SU-DHL-6 (cell line): ENCODE data around the gene FIBIN.

Experiments
- H2AFZ ChIP-seq: fragments of 200-600 bp; sonication (generic); 2 replicates; pipeline ENCODE4 v1.6.1; 2014; ENCODE audit warnings: low read depth, mild to moderate bottlenecking, moderate library complexity, mixed read lengths, antibody characterized with exemption, low read length; ENCODE audit not compliant: severe bottlenecking
- H3F3A ChIP-seq: fragments of 200-600 bp; shearing (Covaris generic); 2 replicates; pipeline ENCODE4 v1.6.0; 2016; ENCODE audit warnings: antibody characterized with exemption, mild to moderate bottlenecking; ENCODE audit not compliant: insufficient read depth
- H3K27ac ChIP-seq: fragments of 200-600 bp; sonication (generic); 2 replicates; pipeline ENCODE4 v1.5.1; 2016; ENCODE audit warnings: low read depth, mild to moderate bottlenecking, low read length, moderate library complexity, mixed read lengths
- H3K27me3 ChIP-seq: fragments of 200-600 bp; sonication (generic), shearing (Covaris generic); 2 replicates; pipeline ENCODE4 v1.6.0; 2014; ENCODE audit warnings: mild to moderate bottlenecking, low read length
- H3K36me3 ChIP-seq: fragments of 200-600 bp; sonication (generic); 2 replicates; pipeline ENCODE4 v1.6.1; 2014; ENCODE audit warnings: mild to moderate bottlenecking, low read length, mixed read lengths
- H3K4me2 ChIP-seq: fragments of 300-600, 200-600 bp; shearing (Covaris generic), sonication (generic); 2 replicates; pipeline ENCODE4 v1.6.0; 2014; ENCODE audit warnings: low read length, low read depth, mild to moderate bottlenecking; ENCODE audit not compliant: poor library complexity, severe bottlenecking
- H3K4me3 ChIP-seq: fragments of 200-600 bp; sonication (generic); 2 replicates; pipeline ENCODE4 v1.5.1; 2014; ENCODE audit warnings: antibody characterized with exemption, low read length, mild to moderate bottlenecking, mixed read lengths; ENCODE audit not compliant: insufficient read depth, poor library complexity, severe bottlenecking
- H3K79me2 ChIP-seq: fragments of 200-600 bp; sonication (generic); 2 replicates; pipeline ENCODE4 v1.6.1; 2014; ENCODE audit warnings: mild to moderate bottlenecking, low read length, moderate library complexity; ENCODE audit not compliant: insufficient read depth
- H3K9ac ChIP-seq: fragments of 200-600 bp; sonication (generic); 2 replicates; pipeline ENCODE4 v1.7.0; 2014; ENCODE audit warnings: mild to moderate bottlenecking, low read length
- H3K9me2 ChIP-seq: fragments of 200-600 bp; sonication (generic); replicated peaks from 2 replicates; pipeline ENCODE4 v1.6.1; 2014; ENCODE audit warnings: low read length; ENCODE audit not compliant: insufficient read depth
- H3K9me3 ChIP-seq: fragments of 200-600 bp; sonication (generic); 2 replicates; pipeline ENCODE4 v1.6.1; 2014; ENCODE audit warnings: low read length, mixed read lengths; ENCODE audit not compliant: insufficient read depth
- H4K20me1 ChIP-seq: fragments of 200-600 bp; sonication (generic); 2 replicates; pipeline ENCODE4 v1.6.1; 2014; ENCODE audit warnings: low read depth, mild to moderate bottlenecking, antibody characterized with exemption, low read length, moderate library complexity, mixed read lengths
- CTCF ChIP-seq: fragments of 200-600 bp; sonication (generic); IDR thresholded peaks from one replicate; pipeline ENCODE4 v1.5.1; 2017; ENCODE audit warnings: antibody characterized with exemption, mild to moderate bottlenecking, low read length, moderate library complexity; ENCODE audit not compliant: insufficient read depth, poor library complexity, severe bottlenecking
- EZH2phosphoT487 ChIP-seq: fragments of 200-600 bp; sonication (generic), shearing (Covaris generic); conservative IDR thresholded peaks from 2 replicates; pipeline ENCODE4 v1.6.1; 2018; ENCODE audit warnings: mild to moderate bottlenecking, antibody characterized with exemption, low read length, moderate library complexity, mixed read lengths

FIBIN gene

GRCh38 chr11:26947379-26947844 is 46.5 kb upstream of the FIBIN start:
- H3K27ac ChIP-seq = no peak overlapping the region
- no peaks in the 10 kb centered on the region for H3K36me3 ChIP-seq
- no peaks in the 10 kb centered on the region for H3K9me2 ChIP-seq
- no peak for TF ChIP-seq EZH2phosphoT487
- no peak for TF ChIP-seq CTCF
- H3F3A ChIP-seq = no peaks in the 10 kb centered on the region
- H3K9ac ChIP-seq = no peak overlapping the region
- H4K20me1 ChIP-seq = no peaks in the 10 kb centered on the region
- no peak overlapping the region for H3K4me2 ChIP-seq
- H3K9me3 ChIP-seq = no peaks in the 10 kb centered on the region
- H2AFZ ChIP-seq = no peak overlapping the region
- H3K4me3 ChIP-seq = no peak overlapping the region
- no peaks in the 10 kb centered on the region for H3K79me2 ChIP-seq
- H3K27me3 ChIP-seq = no peaks in the 10 kb centered on the region

DNA sequence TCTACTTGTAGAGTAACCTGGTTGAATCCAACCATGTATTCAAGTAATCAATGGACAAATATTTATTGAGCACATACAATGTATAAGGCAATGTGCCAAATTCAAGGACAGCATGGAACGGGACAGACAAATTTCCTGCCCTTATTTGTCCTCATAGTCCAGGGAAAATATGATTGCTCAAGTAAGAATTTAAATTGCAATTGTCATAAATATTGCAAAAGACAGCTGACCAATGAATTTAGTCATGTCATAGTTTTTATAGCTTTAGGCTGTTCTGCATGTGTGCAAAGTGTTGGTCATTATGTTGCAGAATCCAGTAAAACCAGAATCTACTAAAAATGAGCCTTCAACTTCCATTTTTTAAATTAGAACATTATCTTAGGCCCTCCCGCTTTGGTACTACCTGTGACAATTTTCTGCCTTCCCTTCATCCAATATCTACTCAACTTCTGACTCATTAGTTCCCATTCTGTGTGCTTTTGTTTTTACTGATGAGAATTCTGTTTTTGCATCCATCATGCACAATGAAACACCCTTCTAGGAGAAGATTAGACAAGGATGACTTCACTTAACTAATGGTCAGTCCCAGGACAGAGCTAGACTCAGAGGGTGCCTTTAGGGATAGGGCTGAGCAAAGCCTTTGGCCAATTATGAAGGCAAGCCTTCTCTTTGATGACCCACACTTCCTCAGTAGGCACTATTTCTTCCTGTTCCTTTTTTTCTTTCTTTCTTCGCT is 45.8 kb upstream of the FIBIN start:
- H3K9me3 ChIP-seq = no peaks in the 10 kb centered on the region
- no peak for TF ChIP-seq EZH2phosphoT487
- no peak for TF ChIP-seq CTCF
- no peak overlapping the region for H3K27ac ChIP-seq
- no peak overlapping the region for H3K4me2 ChIP-seq
- H3K27me3 ChIP-seq = no peaks in the 10 kb centered on the region
- H3K4me3 ChIP-seq = no peak overlapping the region
- no peaks in the 10 kb centered on the region for H3K36me3 ChIP-seq
- H4K20me1 ChIP-seq = no peaks in the 10 kb centered on the region
- no peaks in the 10 kb centered on the region for H3K9me2 ChIP-seq
- no peak overlapping the region for H2AFZ ChIP-seq
- H3F3A ChIP-seq = no peaks in the 10 kb centered on the region
- no peak overlapping the region for H3K9ac ChIP-seq
- no peaks in the 10 kb centered on the region for H3K79me2 ChIP-seq

- Histone ChIP-seq H3K9ac (no peak overlapping the region), H3K27ac (no peak overlapping the region), H3K9me2 (no peaks in the 10 kb centered on the region), H4K20me1 (no peaks in the 10 kb centered on the region), H3K4me2 (no peak overlapping the region), H3K79me2 (no peaks in the 10 kb centered on the region), H2AFZ (no peak overlapping the region), H3K36me3 (no peaks in the 10 kb centered on the region), H3K4me3 (no peak overlapping the region), H3K27me3 (no peaks in the 10 kb centered on the region), H3F3A (no peaks in the 10 kb centered on the region), H3K9me3 (no peaks in the 10 kb centered on the region)
- TF ChIP-seq EZH2phosphoT487 (no peak), CTCF (no peak)
Observed at GRCh38 chr11:26948881-26949280, 45.0 kb upstream of the FIBIN start.
